Germinal center (tissue), 1 donor: ENCODE data around the gene RAPGEF3.
A peak's percentile ranks its signal among the peaks of the same experiment; 100 is the strongest.

Experiments used
- DNase-seq: peaks from one replicate; pipeline ENCODE4 v3.0.0; 2012; ENCODE audit warnings: mixed read lengths, low spot score

RAPGEF3 gene

DNA sequence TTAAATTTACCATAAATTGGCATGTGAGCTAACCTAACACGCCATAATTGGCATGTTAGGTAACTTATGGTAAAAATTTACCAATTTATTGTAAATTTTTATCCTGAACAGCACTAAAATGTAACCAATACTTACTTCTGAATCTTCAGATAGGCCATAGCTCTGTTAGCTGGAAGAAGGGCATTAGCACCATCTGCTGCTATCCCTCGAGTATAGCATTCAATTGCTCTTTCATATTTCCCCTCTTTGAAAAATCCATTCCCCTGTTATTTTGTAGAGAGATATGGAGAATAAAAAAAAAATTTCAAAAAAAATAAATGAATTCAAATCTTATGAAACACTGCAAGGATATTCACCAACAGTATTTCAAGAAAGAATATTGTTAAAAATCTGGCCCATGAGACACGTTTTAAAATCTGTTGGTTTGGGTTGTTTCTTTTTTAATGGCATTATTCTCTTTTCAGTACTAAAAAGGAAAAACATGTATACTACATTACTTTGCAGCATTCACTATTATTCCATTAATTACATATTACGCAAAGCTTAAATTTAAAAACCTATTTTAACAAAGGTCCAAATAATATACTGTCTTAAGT is 71.9 kb downstream of the RAPGEF3 start:
- DNase-seq: peak; percentile 30
